GM21737 (cell line): Measurements from ENCODE around the gene SORCS2.

Source experiments
- ATAC-seq: cut with Tn5 transposase; IDR thresholded peaks from one replicate; pipeline ENCODE4 v1.9.1; 2021; ENCODE audit warnings: mild to moderate bottlenecking, moderate library complexity; ENCODE audit not compliant: unreplicated experiment

SORCS2 gene

GRCh38 chr4:7366180-7366945 is 174.0 kb downstream of the SORCS2 start:
- no peak for ATAC-seq

GRCh38 chr4:7366954-7367353 is 174.6 kb downstream of the SORCS2 start:
- ATAC-seq: no peak

- ATAC-seq: no peak
Measured at GRCh38 chr4:7367406-7367805, 175.1 kb downstream of the SORCS2 start.

- no peak for ATAC-seq
Measured at GRCh38 chr4:7367864-7368277, 175.5 kb downstream of the SORCS2 start.

- no peak for ATAC-seq
Measured at GRCh38 chr4:7368296-7368695, 176.0 kb downstream of the SORCS2 start.

GRCh38 chr4:7369511-7369910 is 177.2 kb downstream of the SORCS2 start:
- ATAC-seq: no peak

- no peak for ATAC-seq
Measured at GRCh38 chr4:7370038-7370437, 177.7 kb downstream of the SORCS2 start.

- ATAC-seq: no peak
Measured at GRCh38 chr4:7371210-7371941, 179.0 kb downstream of the SORCS2 start.

- ATAC-seq: no peak
Measured at GRCh38 chr4:7372673-7373072, 180.3 kb downstream of the SORCS2 start.

- no peak for ATAC-seq
Measured at GRCh38 chr4:7374571-7374970, 182.2 kb downstream of the SORCS2 start.

GRCh38 chr4:7375427-7375826 is 183.1 kb downstream of the SORCS2 start:
- no peak for ATAC-seq

- no peak for ATAC-seq
Measured at GRCh38 chr4:7377223-7377865, 185.0 kb downstream of the SORCS2 start.

- no peak for ATAC-seq
Measured at GRCh38 chr4:7379186-7379585, 186.8 kb downstream of the SORCS2 start.

GRCh38 chr4:7379719-7380118 is 187.4 kb downstream of the SORCS2 start:
- ATAC-seq: no peak

- no peak for ATAC-seq
Measured at GRCh38 chr4:7381221-7381889, 189.0 kb downstream of the SORCS2 start.

GRCh38 chr4:7381890-7382633 is 189.7 kb downstream of the SORCS2 start:
- ATAC-seq: no peak

- no peak for ATAC-seq
Measured at GRCh38 chr4:7382634-7383014, 190.3 kb downstream of the SORCS2 start.

GRCh38 chr4:7383266-7383665 is 190.9 kb downstream of the SORCS2 start:
- no peak for ATAC-seq

- ATAC-seq: no peak
Measured at GRCh38 chr4:7384003-7384928, 191.9 kb downstream of the SORCS2 start.
